Heart left ventricle (tissue), 16 donors: ENCODE results near the gene TANK. TPM values are rescaled to one million over a fixed set of nuclear protein-coding genes. Genes with fewer than 3 reads are reported as not detected.

ENCODE experiments used
- ATAC-seq, 4 donors: fragments of 200-7000 bp; cut with Tn5 transposase; one replicate each; pipeline ENCODE4 v1.9.1; 2020 to 2022; ENCODE audit warnings: moderate library complexity in 4 of 4, mild to moderate bottlenecking in 3 of 4, moderate number of reproducible peaks in 1 of 4
- DNase-seq, 5 donors: peaks; one replicate each; pipeline ENCODE4 v3.0.0-alpha.2; 2020
- H3K27ac ChIP-seq, 12 donors: fragments of 200-600 bp; sonication (generic) in 4 of 12; one replicate each; pipeline versions ENCODE4 v1.5.0 to v1.8.0; 2016 to 2022; ENCODE audit warnings: mild to moderate bottlenecking in 2 of 12
- H3K27me3 ChIP-seq, 9 donors: fragments of 200-600 bp; sonication (generic) in 2 of 9; one replicate each; pipeline versions ENCODE4 v1.5.1 to v1.8.0; 2016 to 2022; ENCODE audit warnings: mild to moderate bottlenecking in 3 of 9
- H3K36me3 ChIP-seq, 9 donors: fragments of 200-600 bp; sonication (generic) in 2 of 9; one replicate each; pipeline versions ENCODE4 v1.5.0 to v1.8.0; 2018 to 2022; ENCODE audit warnings: mild to moderate bottlenecking in 2 of 9
- H3K4me1 ChIP-seq, 12 donors: fragments of 200-600 bp; sonication (generic) in 4 of 12; one replicate each; pipeline versions ENCODE4 v1.5.0 to v1.8.0; 2016 to 2022; ENCODE audit warnings: mild to moderate bottlenecking in 3 of 12
- H3K4me3 ChIP-seq, 12 donors: fragments of 200-600 bp; sonication (generic) in 4 of 12; one replicate each; pipeline versions ENCODE4 v1.5.0 to v1.8.0; 2017 to 2022; ENCODE audit warnings: mild to moderate bottlenecking in 9 of 12, moderate library complexity in 4 of 12
- H3K9me3 ChIP-seq, 12 donors: fragments of 200-600 bp; sonication (generic) in 4 of 12; one replicate each; pipeline versions ENCODE4 v1.5.0 to v1.8.0; 2016 to 2022; ENCODE audit warnings: mild to moderate bottlenecking in 1 of 12
- POLR2A ChIP-seq, 2 donors: fragments of 450-650 bp; IDR thresholded peaks; one replicate each; pipeline ENCODE4 v1.6.1; 2017; ENCODE audit warnings: antibody characterized with exemption in 2 of 2, mild to moderate bottlenecking in 2 of 2, moderate library complexity in 2 of 2
- WGBS, 4 donors: extraction: QIAGEN DNeasy Blood & Tissue Kit in 2 of 4; methylation state at CpG; one replicate each; pipeline versions ENCODE4 v1.1.5 to v1.1.7; 2013 to 2018; 5-methylcytosine and 5-hydroxymethylcytosine counted together
- intact Hi-C, 10 donors: fragments of 100-400 bp; cut with DNase I; formaldehyde crosslinking; loops; one replicate each; pipeline versions ENCODE4 v1.11.1 to v1.14.2; 2022
- polyA plus RNA-seq, 2 donors: library from polyadenylated mRNA; stranded (reverse); fragments of 200-250 nt; gene quantifications; one replicate each; pipeline ENCODE4 v1.2.3, GENCODE V29; 2013
- total RNA-seq, 9 donors: library from RNA; depleted of rRNA in 2 of 9; stranded (reverse); fragments of >200 nt in 2 of 9; fragmentation: NEBNext Ultra II Directional in 3 of 9; extraction: Animal tissue kit (Norgen Biotek cat#: 25700) in 3 of 9; gene quantifications; one replicate each; pipeline versions ENCODE4 v1.1.0 to v1.2.4, GENCODE V29; 2016 to 2023
- TF ChIP-seq, protein P1 (sequence below), 12 donors: fragments of 200-600 bp; sonication (generic) in 4 of 12; IDR thresholded peaks; one replicate each; pipeline versions ENCODE4 v1.5.0 to v1.8.0; 2018 to 2022; ENCODE audit warnings: antibody characterized with exemption in 12 of 12, mild to moderate bottlenecking in 5 of 12
- donor health status: ischemic (EF 13 %, LVEDD 7.1; RV severe dilation, severe dysfunction).
- donor health status: healthy with polysubstance abuse.
- donor health status: DM: no; HTN: yes; CAD: no.
- donor health status: DM: no; HTN: no; CAD: no.
- donor health status: ischemic (EF 25% LVEDD 6.9; RV normal size, moderate dysfunction).
- donor health status: ischemic (EF 25% LVEDD 5.7; RV mildly dilated, moderate dysfunction).
- donor health status: healthy.
- donor health status: DM: yes; HTN: yes; CAD: no.
- donor health status: ischemic (EF 35%, LVEDD 5.7; RV mildly dilated, moderate dysfunction).
- donor health status: nonischemic (EF 11% LVEDD 7.7; RV severe dilation, severe dysfunction).
- donor health status: DM: yes; HTN: yes; CAD: no.
- donor health status: PGD.
- donor health status: ischemic (EF 29% LVEDD 5.4; RV normal size, mild dysfunction).
- donor health status: nonischemic (EF 23%, LVEDD 6.1; RV moderate dilation, normal function).

Gene TANK
- total and polyA plus RNA-seq, 11 donors: 15.4 to 58.5 (median 32.4) TPM

GRCh38 chr2:161238560-161239325, 78.5 kb downstream of the TANK start:
- 3 to 15% (median 4%) methylated on average over 35 to 78 of the region's 78 CpGs for WGBS, 4 donors
- no peak for TF ChIP-seq POLR2A (IDR thresholded peaks at IDR 0.05)
- TF ChIP-seq, protein P1, sequence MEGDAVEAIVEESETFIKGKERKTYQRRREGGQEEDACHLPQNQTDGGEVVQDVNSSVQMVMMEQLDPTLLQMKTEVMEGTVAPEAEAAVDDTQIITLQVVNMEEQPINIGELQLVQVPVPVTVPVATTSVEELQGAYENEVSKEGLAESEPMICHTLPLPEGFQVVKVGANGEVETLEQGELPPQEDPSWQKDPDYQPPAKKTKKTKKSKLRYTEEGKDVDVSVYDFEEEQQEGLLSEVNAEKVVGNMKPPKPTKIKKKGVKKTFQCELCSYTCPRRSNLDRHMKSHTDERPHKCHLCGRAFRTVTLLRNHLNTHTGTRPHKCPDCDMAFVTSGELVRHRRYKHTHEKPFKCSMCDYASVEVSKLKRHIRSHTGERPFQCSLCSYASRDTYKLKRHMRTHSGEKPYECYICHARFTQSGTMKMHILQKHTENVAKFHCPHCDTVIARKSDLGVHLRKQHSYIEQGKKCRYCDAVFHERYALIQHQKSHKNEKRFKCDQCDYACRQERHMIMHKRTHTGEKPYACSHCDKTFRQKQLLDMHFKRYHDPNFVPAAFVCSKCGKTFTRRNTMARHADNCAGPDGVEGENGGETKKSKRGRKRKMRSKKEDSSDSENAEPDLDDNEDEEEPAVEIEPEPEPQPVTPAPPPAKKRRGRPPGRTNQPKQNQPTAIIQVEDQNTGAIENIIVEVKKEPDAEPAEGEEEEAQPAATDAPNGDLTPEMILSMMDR (IDR thresholded peaks at IDR 0.05): no peak
- Histone ChIP-seq H3K27me3 (no peaks in the 10 kb centered on the region), H3K4me1 (peaks cover 0 to 33% (median 7%) of the 10 kb centered on the region in 12 donors), H3K4me3 (peak overlapping the region; percentile 18 to 68 (median 56)), H3K27ac (peak overlapping the region in 3 of 12 donors; percentile 11 to 71 (median 25)), H3K9me3 (no peaks in the 10 kb centered on the region), H3K36me3 (peaks cover 0 to 21% (median 3%) of the 10 kb centered on the region in 9 donors)
- ATAC-seq (peak; percentile 35 to 82 (median 79)), DNase-seq (peak; percentile 44 to 82 (median 68))
- intact Hi-C loops: no loop called here

DNA sequence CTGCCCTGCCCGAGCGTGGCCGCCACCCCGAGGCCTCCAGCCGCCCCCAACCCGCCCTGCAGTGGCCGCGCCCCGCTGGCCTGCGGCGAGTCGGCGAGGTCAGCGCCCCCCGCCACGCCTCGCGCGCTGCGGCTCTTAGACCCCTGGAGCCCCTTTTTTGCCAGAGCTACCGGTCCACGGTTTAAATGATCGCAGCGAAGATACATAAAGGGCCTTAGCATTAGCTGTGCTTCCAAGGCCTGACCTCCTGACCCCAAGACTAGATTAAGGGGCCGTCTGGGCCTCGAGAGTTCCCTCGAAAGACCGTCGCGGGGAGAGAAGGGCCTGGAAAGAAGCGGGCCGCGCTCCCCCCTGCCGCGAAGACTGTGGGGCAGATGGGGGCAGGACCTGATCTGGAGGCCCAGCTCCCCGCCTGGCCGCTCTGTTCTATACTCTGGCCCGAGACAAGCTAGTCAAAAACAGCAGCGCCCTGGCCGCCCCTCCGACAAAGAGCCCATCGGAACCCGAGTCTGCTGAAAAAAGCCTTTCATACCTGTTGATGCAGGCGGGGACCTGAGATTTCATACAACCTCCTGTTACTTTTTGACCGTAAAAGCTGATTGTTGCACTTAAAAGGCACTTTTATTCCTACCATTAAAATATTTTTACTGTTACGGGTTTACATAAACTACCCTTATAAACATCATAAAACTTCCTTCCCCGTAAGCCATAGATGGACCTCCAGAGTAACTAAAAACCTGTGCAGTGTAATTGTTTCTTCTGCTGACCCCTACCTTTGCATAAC, 79.3 kb downstream of the TANK start:
- intact Hi-C loops: loop anchor here in 1 of 10 donors (10.0 kb wide), 1 partner anchor 705 kb away; no protein-coding TSS in a partner anchor
- peak overlapping the region in 2 of 12 donors; percentile 11 to 71 for H3K27ac ChIP-seq

DNA sequence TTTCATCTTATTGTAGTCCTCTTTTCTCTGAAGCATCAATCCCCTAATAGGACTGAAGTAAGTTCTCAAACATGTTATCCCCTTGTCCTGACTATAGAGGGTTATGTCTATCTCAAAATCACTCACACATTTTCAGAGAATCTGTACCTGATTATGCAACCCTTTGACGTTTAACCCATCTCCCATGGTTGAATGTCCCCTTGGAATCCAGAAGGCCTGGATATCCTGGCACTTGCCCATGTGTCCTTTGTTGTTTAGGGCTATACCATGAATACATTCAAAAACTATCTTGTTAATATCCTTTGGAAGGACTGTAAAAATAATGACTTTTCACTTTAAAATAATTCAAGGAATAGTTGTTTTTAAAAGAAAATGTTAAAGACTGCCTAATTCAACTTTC, 81.7 kb downstream of the TANK start:
- ATAC-seq (no peak), DNase-seq (no peak)
- no peaks in the 10 kb centered on the region for H3K9me3 ChIP-seq
- 50 to 64% (median 59%) methylated on average over 1 of the region's 1 CpG for WGBS, 4 donors
- H3K4me3 ChIP-seq: no peak overlapping the region
- H3K36me3 ChIP-seq: no peaks in the 10 kb centered on the region
- intact Hi-C loops: loop anchor here in 1 of 10 donors (10.0 kb wide), 1 partner anchor 703 kb away; no protein-coding TSS in a partner anchor
- H3K27me3 ChIP-seq: peaks cover 0 to 14% (median 0%) of the 10 kb centered on the region in 9 donors
- H3K4me1 ChIP-seq: peaks cover 0 to 30% (median 7%) of the 10 kb centered on the region in 12 donors
- TF ChIP-seq, protein P1 (IDR thresholded peaks at IDR 0.05): no peak
- TF ChIP-seq POLR2A (IDR thresholded peaks at IDR 0.05): no peak
- no peak overlapping the region for H3K27ac ChIP-seq

More for the DNA sequence above, 79.3 kb downstream of the TANK start:
- 88 to 96% (median 92%) methylated on average over 27 to 47 of the region's 47 CpGs for WGBS, 4 donors
- Histone ChIP-seq H3K4me1 (peaks cover 0 to 38% (median 7%) of the 10 kb centered on the region in 12 donors), H3K4me3 (peak overlapping the region in 8 of 12 donors; percentile 55 to 68 (median 58)), H3K36me3 (peaks cover 0 to 15% (median 3%) of the 10 kb centered on the region in 9 donors), H3K9me3 (no peaks in the 10 kb centered on the region), H3K27me3 (no peaks in the 10 kb centered on the region)
- DNase-seq (no peak), ATAC-seq (no peak)
- TF ChIP-seq POLR2A (IDR thresholded peaks at IDR 0.05): no peak
- TF ChIP-seq, protein P1 (IDR thresholded peaks at IDR 0.05): no peak
